GM18498 (cell line): Measurements from ENCODE around the gene SUPT3H.

Experiments used
- ATAC-seq: cut with Tn5 transposase; IDR thresholded peaks from one replicate; pipeline ENCODE4 v1.9.1; 2021; ENCODE audit warnings: mild to moderate bottlenecking, moderate library complexity; ENCODE audit not compliant: unreplicated experiment

SUPT3H gene

GRCh38 chr6:45132059-45132458 is 245.7 kb downstream of the SUPT3H start:
- no peak for ATAC-seq

DNA sequence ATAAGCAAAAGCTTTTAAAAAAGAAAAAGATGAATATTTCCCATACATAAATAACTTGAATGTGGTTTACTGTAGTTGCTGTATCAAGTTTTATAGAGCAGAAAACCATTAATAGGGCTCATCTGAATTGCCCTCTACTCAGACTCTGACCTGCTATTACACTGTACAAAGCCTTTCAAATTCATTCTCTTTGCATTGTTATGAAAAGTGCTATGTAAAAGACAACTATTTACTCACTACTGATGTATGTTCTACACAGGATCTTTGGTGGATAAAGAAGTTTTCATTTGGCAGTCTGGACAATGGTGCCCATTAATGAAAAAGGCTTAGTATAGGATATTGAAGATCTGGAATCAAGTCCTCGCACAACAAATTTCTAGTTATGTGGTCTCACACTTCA is 248.7 kb downstream of the SUPT3H start:
- no peak for ATAC-seq

DNA sequence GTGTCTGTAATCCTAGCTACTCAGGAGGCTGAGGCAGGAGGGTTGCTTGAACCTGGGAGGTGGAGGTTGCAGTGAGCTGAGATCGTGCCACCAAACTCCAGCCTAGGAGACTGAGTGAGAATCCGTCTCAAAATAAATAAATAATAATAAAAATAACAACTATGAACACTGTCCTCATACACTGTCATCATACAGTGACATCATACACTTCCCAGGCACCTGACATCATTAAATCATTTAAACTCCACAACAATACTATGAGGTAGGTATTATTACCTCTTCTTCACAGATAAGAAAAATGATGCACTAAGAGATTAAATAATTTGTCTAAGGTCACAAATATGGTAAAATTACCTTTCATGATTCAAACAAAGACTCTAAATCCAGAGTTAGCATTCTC is 250.5 kb downstream of the SUPT3H start:
- no peak for ATAC-seq

GRCh38 chr6:45126033-45126432 is 251.7 kb downstream of the SUPT3H start:
- no peak for ATAC-seq

- no peak for ATAC-seq
Observed at GRCh38 chr6:45123023-45123422, 254.7 kb downstream of the SUPT3H start.

DNA sequence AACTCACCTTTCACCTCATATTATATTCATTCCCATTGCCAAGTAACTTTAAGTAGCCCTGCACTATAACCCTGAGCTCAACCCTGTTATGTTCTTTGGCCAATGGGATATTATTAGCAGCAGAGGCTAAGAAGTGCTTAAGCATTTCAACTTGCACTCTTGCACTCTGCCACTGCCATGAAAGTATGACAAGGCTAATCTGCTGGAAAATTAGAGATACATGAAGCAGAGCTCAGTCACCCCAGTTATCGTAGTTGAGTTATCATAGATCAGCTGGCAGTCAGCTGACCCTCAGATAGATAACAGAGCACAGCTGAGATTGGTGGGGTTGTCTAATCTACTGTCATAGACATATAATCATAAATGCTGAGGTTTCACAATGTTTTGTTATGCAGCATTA is 259.0 kb downstream of the SUPT3H start:
- ATAC-seq = no peak

- ATAC-seq = no peak
Observed at GRCh38 chr6:45116714-45117410, 260.9 kb downstream of the SUPT3H start.

GRCh38 chr6:45115696-45116095 is 262.0 kb downstream of the SUPT3H start:
- ATAC-seq = no peak

DNA sequence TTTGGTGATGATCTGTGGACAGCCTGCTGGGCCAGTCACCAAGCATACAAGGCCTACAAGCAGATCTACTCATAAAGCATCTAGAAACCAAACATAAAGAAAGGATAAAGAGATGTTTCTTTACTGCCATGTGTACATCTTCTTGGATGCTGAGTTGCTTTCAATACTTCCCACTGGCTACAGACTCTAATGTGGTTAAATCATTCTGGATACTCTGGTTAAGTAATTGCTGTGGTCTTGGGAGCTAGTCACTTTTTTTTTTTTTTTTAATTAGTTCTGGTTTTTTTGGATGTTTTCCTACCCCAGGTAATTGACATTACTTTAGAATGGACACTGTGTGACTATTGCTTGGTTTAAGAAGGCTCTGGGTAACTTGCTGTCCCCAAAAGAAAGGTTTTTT is 265.0 kb downstream of the SUPT3H start:
- no peak for ATAC-seq

- ATAC-seq = no peak
Observed at GRCh38 chr6:45109551-45109950, 268.2 kb downstream of the SUPT3H start.

GRCh38 chr6:45105170-45105820 is 272.4 kb downstream of the SUPT3H start:
- ATAC-seq = no peak

GRCh38 chr6:45104429-45104828 is 273.3 kb downstream of the SUPT3H start:
- no peak for ATAC-seq

- ATAC-seq = no peak
Observed at GRCh38 chr6:45098256-45098655, 279.5 kb downstream of the SUPT3H start.

- ATAC-seq = no peak
Observed at GRCh38 chr6:45094831-45095230, 282.9 kb downstream of the SUPT3H start.

- no peak for ATAC-seq
Observed at GRCh38 chr6:45092135-45092534, 285.6 kb downstream of the SUPT3H start.

- no peak for ATAC-seq
Observed at GRCh38 chr6:45086360-45087084, 291.2 kb downstream of the SUPT3H start.

DNA sequence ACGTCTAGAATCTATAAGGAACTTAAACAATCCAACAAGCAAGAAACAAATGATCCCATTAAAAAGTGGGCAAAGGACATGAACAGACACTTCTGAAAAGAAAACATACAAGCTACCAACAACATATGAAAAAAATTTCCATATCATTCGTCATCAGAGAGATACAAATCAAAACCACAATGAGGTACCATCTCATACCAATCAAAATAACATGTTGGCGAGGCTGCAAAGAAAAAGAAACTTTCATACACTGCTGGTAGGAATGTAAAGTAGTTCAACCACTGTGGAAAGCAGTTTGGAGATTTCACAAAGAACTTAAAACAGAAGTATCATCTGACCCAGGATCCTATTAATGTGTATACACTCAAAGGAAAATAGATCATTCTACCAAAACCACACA is 293.5 kb downstream of the SUPT3H start:
- no peak for ATAC-seq

DNA sequence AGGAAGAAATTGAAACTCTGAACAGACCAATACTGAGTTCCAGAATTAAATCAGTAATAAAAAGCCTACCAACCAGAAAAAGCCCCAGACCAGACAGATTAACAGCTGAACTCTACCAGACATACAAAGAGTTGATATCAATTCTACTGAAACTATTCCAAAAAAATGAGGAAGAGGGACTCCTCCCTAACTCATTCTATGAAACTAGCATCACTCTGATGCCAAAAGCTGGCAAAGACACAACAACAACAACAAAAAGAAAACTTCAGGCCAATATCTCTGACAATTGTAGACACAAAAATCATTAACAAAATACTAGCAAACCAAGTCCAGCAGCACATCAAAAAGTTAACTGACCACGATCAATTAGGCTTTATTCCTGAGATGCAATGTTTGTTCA is 295.6 kb downstream of the SUPT3H start:
- no peak for ATAC-seq

DNA sequence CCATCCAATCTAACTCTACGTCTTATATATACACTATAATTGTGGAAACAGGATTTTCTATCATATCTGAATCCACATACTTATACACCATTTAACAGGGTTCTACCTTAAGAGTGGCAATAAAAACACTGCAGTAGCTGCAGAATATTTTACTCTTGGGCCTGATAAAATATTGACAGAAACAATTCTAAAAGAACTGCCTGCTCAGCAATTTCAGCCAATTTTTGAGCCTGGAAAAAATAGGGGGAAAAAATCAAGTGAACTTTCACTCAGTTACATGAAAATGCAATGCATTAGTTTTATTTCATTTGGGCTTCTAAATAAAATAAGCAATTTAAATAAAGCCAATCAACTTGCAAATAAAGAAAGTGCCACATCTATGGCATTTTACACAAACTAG is 296.1 kb downstream of the SUPT3H start:
- ATAC-seq = no peak

- no peak for ATAC-seq
Observed at GRCh38 chr6:45078432-45078831, 299.3 kb downstream of the SUPT3H start.

DNA sequence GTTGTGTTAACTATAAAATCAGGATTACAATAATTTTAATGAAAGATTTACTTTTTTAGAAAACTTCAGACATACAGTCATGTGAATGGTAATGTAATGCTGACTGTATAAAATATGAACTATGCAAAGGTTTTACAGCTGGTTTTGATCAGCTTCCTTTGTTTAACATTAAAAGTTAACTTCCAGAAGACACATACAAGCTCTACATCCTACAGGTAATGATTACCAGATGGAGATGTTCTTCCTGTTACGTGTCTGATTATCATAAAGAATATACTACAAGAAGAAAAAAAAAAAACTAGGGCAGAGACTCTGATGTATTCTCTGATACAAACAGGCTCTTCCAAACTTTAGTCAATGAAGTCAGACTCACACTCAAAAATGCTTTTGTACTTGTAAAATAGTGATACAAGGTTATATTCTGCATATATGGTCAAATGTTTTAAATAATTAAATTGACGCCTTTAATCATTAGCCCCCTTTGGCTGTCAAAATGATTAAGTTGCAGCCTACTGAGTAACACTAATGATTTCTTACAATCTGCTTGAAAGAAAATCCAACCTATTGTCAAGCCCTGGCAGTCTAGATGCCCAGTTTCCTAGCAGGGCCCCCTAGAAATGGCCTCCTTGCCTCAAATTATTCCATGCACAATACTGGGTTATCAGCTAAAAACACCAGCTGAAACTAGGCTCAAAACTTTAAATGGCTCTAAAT is 301.4 kb downstream of the SUPT3H start:
- ATAC-seq = no peak
